ENCODE results near the gene TMEM218.

Gene TMEM218

DNA sequence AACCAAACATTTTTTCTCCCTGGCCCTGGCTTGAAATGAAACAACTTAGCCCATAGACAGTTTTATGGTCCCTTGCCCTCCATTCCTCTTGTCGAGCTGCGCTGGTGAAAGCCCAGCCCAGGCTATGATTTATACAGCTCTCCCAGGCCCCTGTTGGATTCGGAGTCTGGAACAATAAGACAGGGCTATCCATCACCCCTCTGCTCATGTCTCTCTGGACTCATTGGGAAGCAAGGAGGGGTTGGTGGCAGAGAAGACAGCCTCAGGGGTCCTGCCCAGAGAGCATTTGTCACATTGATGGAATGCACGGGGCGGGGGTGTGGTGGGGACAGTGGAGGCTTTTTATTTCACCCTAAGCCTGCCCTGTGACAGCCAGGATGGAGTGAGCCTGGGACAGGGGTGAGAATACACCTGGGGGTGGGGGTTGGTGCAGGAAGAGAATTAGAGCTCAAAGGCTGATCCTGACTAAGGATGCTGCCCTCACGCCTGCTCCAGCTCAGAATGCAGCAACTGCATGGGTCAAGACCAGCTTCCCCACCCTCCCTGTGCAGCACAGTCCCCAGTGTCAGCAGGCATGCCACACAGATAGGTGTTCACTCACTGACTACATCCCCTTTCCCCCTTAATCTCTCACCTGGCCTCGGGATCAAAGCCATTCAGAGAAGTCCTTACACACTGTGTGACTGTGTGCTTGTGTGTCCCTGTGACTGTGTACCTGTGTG is 43.1 kb upstream of the TMEM218 start:
- TF ChIP-seq, protein P1, sequence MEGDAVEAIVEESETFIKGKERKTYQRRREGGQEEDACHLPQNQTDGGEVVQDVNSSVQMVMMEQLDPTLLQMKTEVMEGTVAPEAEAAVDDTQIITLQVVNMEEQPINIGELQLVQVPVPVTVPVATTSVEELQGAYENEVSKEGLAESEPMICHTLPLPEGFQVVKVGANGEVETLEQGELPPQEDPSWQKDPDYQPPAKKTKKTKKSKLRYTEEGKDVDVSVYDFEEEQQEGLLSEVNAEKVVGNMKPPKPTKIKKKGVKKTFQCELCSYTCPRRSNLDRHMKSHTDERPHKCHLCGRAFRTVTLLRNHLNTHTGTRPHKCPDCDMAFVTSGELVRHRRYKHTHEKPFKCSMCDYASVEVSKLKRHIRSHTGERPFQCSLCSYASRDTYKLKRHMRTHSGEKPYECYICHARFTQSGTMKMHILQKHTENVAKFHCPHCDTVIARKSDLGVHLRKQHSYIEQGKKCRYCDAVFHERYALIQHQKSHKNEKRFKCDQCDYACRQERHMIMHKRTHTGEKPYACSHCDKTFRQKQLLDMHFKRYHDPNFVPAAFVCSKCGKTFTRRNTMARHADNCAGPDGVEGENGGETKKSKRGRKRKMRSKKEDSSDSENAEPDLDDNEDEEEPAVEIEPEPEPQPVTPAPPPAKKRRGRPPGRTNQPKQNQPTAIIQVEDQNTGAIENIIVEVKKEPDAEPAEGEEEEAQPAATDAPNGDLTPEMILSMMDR (IDR thresholded peaks at IDR 0.05; ENCODE audit: low read depth, low read length, missing control alignments), result no peak
- H3K4me3 ChIP-seq (replicated peaks; ENCODE audit: low read depth, low read length), result no peak overlapping the region
- DNase-seq (ENCODE audit: extremely low read depth, low read depth), result no peak

DNA sequence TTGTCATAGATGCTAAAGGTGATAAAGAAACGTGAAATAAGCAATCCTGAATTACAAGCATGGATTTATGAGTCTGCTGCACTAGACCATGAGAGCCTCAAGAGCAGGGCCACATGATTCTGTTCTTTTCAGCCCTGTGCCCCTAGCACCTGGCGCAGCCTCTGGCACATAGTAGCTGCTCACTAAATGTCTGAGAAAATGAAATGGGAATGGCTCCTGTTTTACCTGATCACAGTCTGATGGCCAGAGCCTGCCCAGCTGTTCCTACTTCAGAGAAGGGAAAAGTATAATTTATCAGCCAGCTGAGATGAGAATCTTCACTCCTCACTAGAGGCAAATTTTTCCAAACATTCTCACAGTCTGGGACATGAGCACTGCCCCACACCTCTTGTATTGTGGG is 42.4 kb upstream of the TMEM218 start:
- TF ChIP-seq, protein P1 (IDR thresholded peaks at IDR 0.05; ENCODE audit: low read depth, low read length, missing control alignments), result no peak
- DNase-seq (ENCODE audit: extremely low read depth, low read depth), result no peak
- H3K4me3 ChIP-seq (replicated peaks; ENCODE audit: low read depth, low read length), result no peak overlapping the region

DNA sequence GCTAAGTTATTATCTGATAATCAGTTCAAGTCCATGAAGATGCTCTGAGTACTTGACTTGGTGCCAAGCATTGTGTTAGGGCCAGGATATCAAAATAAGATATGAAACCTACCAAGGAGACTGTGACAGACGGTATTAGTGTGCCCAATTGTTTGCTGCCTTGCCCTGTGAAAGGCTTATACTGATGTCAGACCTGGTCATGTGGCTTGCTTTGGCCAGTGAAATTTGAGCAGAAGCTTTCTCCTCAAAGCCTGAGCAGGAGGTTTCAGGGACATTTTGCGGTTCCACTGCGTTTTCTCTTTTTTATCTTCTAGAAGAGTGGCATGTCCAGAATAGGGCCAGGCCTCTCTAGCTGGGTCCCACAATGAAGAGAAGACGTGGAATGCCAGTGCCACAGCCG is 37.3 kb upstream of the TMEM218 start:
- TF ChIP-seq, protein P1 (IDR thresholded peaks at IDR 0.05; ENCODE audit: low read depth, low read length, missing control alignments), result no peak
- no peak for DNase-seq (ENCODE audit: extremely low read depth, low read depth)
- no peak overlapping the region for H3K4me3 ChIP-seq (replicated peaks; ENCODE audit: low read depth, low read length)

DNA sequence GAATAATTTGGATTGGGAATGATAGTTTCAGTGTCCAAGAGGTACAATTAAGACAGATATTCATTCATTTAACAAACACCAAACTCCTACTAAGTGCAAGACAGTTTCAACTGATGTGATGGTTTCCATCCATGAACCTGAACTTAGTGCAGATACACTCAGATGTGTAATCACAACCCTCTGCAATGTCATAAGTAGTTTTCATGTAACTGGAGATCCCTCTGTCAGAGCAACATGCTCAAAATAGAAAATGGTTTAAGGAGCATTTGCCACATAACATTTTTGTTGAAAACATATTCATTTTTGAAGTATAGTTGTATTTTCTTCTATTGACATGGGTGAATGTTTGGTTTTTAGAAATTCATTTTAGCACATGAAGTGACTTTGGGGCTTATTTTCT is 36.6 kb upstream of the TMEM218 start:
- DNase-seq (ENCODE audit: extremely low read depth, low read depth), result no peak
- TF ChIP-seq, protein P1 (IDR thresholded peaks at IDR 0.05; ENCODE audit: low read depth, low read length, missing control alignments), result no peak
- H3K4me3 ChIP-seq (replicated peaks; ENCODE audit: low read depth, low read length), result no peak overlapping the region

DNA sequence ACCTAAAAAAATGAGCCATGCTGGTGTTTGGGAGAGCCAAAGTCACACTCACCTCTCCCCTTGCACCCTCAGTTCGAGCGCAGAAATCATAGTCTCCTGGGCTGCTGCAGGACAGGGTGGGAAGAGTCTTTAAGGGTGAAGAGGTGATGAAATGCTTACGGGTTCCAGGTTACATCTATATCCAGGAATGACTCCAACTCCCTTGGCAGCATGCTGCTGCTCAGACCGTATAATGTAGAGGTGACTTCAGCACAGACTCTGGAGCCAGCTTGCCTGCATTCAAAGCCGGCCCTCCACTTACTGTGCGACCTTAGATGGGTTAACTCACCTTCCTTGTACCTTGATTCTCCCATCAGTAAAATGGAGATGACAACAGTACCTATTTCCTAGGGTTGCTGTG is 35.9 kb upstream of the TMEM218 start:
- no peak for DNase-seq (ENCODE audit: extremely low read depth, low read depth)
- TF ChIP-seq, protein P1 (IDR thresholded peaks at IDR 0.05; ENCODE audit: low read depth, low read length, missing control alignments), result no peak
- H3K4me3 ChIP-seq (replicated peaks; ENCODE audit: low read depth, low read length), result no peak overlapping the region

DNA sequence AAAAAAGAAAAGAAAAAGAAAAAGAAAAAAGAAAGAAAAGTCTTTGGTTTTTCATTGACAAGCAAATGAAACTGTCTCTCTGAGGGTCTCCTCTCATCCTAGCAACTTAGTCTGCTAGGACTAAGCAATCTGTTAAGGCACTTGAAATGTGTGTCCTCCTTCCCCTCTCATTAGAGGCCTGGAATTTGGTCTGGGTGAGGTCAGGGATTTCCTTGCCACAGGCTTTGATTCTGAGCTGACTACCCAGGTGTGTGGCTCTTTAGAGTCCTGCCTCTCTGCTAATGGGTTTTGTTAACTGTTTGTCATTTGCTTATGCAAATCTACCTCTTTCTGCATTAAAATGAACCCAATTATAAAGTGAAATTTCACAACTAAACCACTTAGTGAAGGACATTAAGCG is 34.8 kb upstream of the TMEM218 start:
- no peak overlapping the region for H3K4me3 ChIP-seq (replicated peaks; ENCODE audit: low read depth, low read length)
- DNase-seq (ENCODE audit: extremely low read depth, low read depth), result no peak
- TF ChIP-seq, protein P1 (IDR thresholded peaks at IDR 0.05; ENCODE audit: low read depth, low read length, missing control alignments), result no peak

All from HFF-Myc (cell line).